ENCODE measurements around the gene OR10H1.

GRCh38 chr19:15781661-15782060, 33.8 kb downstream of the OR10H1 start:
- no peak for TF ChIP-seq CTCF (IDR thresholded peaks at IDR 0.05)
- no peak for TF ChIP-seq POLR2A (IDR thresholded peaks at IDR 0.05)
- no peak for TF ChIP-seq EP300 (IDR thresholded peaks at IDR 0.05)

Measured in suprapubic skin (tissue), 3 donors.